ENCODE measurements around the gene MGAT1.
A peak's percentile ranks its signal among the peaks of the same experiment; 100 is the strongest.

Gene MGAT1

DNA sequence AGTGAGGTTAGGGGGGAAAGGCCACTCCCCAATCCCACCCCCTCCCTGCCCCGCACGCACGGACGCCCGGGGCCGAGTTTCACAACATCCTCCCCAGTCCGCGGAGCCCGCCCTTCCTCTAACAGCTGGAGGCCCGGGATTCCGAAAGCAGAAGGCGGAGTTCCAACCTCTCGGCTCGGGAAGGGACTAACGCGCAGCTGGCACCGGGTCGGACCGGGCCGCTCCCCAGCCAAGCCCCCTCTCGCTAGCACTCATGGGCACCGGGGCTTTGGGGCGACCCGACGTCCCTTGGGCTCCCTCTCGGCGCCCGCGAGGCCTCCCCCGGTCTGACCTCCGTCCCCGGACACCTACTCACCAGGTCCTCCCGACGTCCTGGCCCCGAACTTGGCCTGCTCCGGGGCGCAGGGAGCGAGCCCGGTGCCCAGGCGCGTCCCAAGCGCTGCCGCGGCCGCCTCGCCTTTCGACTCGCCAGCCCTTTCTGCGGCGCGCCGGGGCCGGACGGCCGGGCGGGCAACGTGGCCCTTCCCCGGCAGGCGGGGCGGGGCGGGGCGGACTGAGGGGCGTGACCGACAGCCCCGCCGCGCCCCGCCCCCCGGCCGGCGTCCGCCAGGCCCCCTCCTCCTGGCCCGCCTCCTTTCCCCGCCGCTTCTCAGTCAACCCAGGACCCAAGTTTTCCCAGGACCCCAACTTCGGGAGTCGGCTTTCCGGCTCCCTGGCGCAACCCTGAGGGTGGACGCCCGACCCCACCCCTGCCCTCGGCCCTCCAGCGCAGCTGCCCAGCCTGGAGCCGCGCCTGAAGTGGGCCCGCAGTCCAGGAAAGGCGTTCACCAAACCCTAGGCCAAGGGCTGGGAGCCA, at the start of gene MGAT1:
MGAT1 (minus strand) TSS at position 482 of the 856 bp plus-strand sequence. CDS start 9,835 bp downstream, outside the sequence.
- DNase-seq (ENCODE audit: low spot score), result peak; percentile 95
- Histone ChIP-seq H3K27ac (peak within 1 kb of the TSS; percentile 99 to 100), H3K4me3 (peak within 1 kb of the TSS; percentile 97)
- TF ChIP-seq, protein P1, sequence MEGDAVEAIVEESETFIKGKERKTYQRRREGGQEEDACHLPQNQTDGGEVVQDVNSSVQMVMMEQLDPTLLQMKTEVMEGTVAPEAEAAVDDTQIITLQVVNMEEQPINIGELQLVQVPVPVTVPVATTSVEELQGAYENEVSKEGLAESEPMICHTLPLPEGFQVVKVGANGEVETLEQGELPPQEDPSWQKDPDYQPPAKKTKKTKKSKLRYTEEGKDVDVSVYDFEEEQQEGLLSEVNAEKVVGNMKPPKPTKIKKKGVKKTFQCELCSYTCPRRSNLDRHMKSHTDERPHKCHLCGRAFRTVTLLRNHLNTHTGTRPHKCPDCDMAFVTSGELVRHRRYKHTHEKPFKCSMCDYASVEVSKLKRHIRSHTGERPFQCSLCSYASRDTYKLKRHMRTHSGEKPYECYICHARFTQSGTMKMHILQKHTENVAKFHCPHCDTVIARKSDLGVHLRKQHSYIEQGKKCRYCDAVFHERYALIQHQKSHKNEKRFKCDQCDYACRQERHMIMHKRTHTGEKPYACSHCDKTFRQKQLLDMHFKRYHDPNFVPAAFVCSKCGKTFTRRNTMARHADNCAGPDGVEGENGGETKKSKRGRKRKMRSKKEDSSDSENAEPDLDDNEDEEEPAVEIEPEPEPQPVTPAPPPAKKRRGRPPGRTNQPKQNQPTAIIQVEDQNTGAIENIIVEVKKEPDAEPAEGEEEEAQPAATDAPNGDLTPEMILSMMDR (IDR thresholded peaks at IDR 0.05), result no peak

DNA sequence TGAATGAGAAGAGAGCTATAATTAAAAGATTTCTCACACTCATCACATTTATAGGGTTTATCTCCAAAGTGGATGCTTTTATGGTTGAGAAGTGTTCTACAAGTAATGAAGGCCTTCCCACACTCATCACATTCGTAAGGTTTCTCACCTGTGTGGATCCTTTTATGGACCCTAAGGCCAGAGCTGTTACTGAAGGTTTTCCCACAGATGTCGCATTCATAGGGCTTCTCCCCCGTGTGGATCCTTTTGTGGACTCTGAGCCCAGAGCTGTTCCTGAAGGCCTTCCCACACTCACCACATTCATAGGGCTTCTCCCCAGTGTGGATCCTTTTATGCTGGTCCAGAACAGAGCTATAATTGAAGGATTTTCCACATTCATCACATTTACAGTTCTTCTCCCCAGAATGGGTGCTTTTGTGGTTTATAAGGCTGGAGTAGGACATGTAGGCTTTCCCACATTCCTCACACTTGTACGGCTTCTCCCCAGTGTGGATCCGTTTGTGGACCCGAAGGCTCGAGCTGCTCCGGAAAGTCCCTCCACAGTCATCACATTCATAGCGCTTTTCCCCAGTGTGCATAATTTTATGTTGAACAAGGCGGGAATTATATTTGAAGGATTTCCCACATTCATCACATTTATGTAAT, 48.0 kb upstream of the MGAT1 start:
- TF ChIP-seq, protein P1 (IDR thresholded peaks at IDR 0.05), result no peak
- DNase-seq (ENCODE audit: low spot score), result no peak
- H3K4me3 ChIP-seq, result no peak overlapping the region
- H3K27ac ChIP-seq, result no peak overlapping the region

DNA sequence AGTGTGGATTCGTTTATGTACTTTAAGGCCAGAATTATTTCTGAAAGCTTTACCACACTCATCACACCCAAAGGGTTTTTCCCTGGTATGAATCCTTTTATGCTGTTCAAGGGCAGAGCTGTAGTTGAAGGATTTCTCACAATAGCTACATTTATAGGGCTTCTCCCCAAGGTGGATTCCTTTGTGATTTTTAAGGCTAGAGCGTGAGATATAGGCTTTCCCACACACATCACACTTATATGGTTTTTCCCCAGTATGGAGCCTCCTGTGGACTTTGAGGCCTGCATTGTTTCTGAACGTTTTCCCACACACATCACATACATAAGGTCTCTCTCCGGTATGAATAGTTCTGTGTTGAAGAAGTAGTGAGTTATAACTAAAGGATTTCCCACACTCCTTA, 47.2 kb upstream of the MGAT1 start:
- DNase-seq (ENCODE audit: low spot score), result no peak
- no peak overlapping the region for H3K27ac ChIP-seq
- TF ChIP-seq, protein P1 (IDR thresholded peaks at IDR 0.05), result no peak
- no peak overlapping the region for H3K4me3 ChIP-seq

DNA sequence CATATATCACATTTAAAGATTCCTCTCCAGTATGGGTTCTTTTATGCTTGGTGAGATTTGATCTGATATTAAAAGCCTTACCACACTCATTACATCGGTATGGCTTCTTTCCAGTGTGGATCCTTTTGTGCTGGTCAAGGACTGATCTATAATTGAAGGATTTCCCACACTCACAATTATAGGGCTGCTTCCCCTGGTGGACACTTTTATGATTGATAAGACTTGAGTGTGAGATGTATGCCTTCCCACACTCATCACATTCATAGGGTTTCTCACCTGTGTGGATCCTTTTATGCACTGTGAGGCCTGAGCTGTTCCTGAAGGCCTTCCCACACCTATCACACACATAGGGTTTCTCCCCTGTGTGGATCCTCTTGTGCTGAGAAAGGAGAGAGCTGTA, 46.3 kb upstream of the MGAT1 start:
- TF ChIP-seq, protein P1 (IDR thresholded peaks at IDR 0.05), result no peak
- no peak overlapping the region for H3K4me3 ChIP-seq
- H3K27ac ChIP-seq, result no peak overlapping the region

DNA sequence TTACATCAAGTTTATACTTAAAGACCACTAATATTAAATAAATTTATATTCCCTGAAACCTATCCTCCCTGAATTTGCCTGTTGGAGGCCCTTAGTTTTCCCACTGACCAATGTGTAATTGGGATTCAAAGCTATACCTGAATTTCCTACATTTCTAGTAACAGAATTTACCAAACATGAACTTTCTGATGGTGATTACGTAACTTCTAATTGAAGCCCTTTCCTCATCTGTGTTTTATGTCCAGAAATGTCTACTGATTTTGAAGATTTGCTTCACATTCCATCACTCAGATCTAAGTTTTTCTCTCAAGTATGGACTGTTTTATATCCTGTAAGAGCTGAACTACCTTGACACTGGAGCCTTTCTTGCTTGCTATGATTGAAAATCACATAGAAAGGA, 45.7 kb upstream of the MGAT1 start:
- TF ChIP-seq, protein P1 (IDR thresholded peaks at IDR 0.05), result no peak
- Histone ChIP-seq H3K27ac (no peak overlapping the region), H3K4me3 (no peak overlapping the region)
- no peak for DNase-seq (ENCODE audit: low spot score)

More for the DNA sequence above, 46.3 kb upstream of the MGAT1 start:
- DNase-seq (ENCODE audit: low spot score), result no peak

DNA sequence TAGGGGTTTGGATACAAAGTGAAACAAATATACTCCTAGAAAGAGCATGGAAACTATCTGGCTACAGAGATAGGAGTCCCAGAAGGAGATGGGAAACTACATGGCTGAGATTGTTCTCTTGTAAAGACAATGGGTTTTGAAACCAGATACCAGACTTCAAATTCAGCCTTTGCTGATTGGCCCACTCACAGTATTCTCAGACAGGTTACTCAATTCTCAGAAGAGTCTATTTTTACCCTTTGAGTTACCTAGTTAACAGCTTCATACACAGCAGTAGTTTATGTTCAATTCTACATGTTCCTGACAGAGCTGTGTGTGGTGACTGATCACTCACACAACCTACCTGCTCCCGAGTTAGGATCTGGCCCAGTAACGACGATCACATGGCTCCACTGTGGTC, 44.4 kb upstream of the MGAT1 start:
- TF ChIP-seq, protein P1 (IDR thresholded peaks at IDR 0.05), result no peak
- Histone ChIP-seq H3K4me3 (no peak overlapping the region), H3K27ac (no peak overlapping the region)
- no peak for DNase-seq (ENCODE audit: low spot score)
